GM19467 (cell line): ENCODE data around the gene GAK.
"Not testable (repeated sequence)": the region's sequence is repeated elsewhere in the genome, so short reads cannot be mapped to it uniquely, and the experiment has no call there.

ENCODE experiments used
- ATAC-seq: cut with Tn5 transposase; IDR thresholded peaks from one replicate; pipeline ENCODE4 v1.9.1; 2021; ENCODE audit warnings: mild to moderate bottlenecking, moderate library complexity; ENCODE audit not compliant: unreplicated experiment

The GAK gene

DNA sequence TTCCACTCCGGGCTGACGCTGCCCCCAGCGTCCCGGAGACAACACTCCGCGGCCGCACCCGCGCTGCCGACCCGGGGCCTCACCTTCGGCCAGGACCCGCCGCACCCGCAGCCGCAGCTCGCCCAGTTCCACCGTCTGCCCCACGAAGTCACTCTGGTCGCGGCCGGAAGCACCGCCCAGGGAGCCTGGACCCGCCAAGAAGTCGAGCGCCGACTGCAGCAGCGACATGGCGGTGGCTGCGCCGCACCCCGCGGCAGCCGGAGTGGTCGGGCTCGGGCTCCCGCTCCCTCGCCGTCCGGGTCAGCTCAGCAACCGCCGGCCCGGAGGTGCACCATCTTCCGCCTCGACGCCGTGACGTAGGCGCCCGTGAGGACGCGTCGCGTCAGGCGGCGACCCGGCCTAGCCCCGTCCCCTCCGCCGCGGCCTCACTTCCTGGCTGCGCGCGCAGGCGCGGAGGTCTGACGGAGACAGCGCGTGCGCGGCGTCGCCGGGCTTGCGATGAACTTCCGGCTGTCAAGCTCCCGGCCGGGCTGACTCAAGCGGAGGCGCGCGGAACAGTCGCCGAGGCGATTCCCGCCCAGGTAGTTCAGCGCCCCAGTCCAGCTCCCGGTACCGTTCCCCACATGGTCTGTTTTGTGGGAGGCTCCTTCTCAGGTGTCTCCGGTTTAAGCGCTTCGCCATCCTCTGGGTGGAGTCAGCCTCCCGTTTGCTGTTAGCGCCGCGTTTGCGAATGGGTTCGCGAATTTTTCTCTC, at the start of gene GAK, which contains the start of gene TMEM175:
Gene GAK (minus strand): TSS at position 357 of the 753 bp plus-strand sequence. CDS start 129 bp downstream, at position 228.
Gene TMEM175 (plus strand): TSS at position 501 of the 753 bp plus-strand sequence. CDS start 15,280 bp downstream, outside the sequence.
- peak; percentile 90 for ATAC-seq

GRCh38 chr4:978957-979701, 47.0 kb upstream of the GAK start:
- ATAC-seq = no peak

DNA sequence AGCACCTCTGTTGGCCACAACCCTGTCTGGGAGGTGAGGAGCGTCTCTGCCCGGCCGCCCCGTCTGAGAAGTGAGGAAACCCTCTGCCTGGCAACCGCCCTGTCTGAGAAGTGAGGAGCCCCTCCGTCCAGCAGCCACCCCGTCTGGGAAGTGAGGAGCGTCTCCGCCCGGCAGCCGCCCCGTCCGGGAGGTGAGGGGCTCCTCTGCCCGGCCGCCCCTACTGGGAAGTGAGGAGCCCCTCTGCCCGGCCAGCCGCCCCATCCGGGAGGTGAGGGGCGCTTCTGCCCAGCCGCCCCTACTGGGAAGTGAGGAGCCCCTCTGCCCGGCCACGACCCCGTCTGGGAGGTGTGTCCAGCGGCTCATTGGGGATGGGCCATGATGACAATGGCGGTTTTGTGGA, 43.9 kb upstream of the GAK start:
- not testable (repeated sequence) for ATAC-seq

DNA sequence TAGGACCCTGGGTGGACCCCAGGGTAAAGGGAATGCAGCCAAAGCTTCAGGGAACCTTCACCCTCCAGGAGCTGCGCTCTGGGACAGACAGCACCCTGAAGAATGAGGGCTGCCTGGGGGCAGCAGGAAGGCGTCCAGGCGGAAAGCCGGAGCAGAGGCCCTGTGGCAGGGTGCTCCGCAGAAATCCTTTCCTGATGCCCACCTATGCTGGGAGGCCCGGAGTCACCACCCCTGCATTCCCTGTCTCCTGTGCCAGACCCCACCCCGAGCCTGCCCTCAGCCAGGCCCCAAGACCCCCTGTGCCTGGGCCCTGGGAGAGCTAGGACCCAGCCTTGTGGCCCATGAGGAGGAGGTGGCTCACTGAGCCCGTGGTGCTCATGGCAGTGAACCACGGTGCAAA, 42.6 kb upstream of the GAK start:
- ATAC-seq = no peak

DNA sequence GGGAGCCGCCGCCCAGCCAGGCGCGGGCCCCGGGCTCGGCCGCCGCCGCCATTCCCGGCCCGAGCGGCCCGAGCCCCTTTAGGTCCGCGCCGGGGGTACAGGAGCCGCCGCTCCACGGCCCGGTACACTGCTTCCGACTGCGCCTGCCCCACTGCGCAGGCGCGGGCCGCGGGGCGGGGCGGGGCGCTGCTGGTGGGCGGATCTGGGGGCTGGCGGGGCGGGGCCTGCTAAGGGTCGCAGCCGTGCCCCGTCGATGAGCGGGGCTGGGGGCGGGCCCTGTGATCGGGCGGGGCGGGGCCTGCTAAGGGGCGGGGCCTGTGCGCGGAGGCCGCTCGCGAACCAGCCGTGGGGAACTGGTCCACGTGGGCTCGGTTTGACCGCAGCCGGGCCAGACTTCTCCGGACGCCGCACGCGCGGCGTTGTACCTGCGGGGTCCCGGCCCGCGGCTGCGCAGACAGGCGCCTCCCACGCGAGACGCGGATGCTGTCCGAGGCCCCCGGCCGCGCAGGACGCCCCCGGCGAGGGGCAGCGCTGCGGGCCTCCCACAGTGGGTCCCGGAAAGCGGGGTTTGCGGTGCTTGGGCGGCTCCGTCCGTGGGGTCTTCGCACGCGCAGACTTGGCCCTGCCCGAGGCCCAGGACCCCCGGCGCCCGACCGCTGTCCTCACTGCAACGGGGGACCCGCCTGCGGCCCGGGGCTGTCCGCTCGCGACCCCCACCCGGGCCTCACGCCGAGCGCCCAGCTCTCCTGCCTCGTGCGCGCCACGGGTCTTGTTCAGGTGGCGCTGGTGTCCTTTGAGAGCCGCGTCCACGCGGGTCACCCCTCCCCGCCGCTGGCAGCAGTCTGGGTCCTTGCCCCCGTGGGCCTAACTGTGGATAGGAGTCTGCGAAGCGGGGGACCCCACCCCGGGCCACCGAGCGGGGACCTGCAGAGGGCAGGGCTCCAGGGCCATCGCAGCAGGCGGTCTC, 41.6 kb upstream of the GAK start, which contains the start of gene DGKQ:
Gene DGKQ (minus strand): TSS at position 139 of the 967 bp plus-strand sequence. CDS start 87 bp downstream, at position 52.
- peak; percentile 59 for ATAC-seq

DNA sequence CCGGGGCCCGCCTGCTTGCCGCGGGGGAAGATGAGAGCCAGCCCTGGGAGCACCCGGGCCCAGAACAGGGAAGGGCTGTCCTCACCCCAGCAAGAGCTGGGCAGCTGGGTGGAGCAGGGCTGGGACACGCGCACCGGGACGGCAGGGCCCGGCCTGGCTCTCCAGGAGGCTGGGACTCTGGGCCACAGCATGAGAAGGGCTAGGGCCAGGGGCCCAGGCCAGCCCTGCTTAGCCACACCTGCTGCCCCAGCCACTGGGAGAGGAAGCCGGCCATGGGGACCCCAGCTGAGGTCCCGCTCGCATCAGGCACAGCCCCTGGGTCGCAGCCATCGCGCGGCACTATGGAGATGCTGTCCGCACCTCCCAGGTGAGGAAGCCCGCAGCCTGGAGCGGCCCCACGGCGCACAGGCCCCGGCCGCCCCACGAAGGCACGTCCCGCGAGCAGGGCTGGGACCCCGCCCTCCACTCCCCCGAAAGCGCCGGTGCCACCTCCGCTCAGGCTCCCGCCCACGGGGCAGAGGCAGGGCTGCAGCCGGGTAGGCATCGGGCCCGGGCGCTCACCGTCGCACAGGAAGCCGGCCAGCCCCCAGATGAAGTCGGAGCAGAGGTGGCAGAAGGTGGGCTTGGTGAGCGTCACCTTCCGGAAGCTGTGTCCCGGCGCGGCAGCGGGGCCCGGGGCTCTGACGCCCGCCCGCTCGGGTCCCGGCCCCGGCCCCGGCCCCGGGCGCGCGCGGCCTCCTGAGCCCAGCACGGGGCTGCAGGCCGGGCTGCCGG, 40.7 kb upstream of the GAK start:
- peak; percentile 34 for ATAC-seq

DNA sequence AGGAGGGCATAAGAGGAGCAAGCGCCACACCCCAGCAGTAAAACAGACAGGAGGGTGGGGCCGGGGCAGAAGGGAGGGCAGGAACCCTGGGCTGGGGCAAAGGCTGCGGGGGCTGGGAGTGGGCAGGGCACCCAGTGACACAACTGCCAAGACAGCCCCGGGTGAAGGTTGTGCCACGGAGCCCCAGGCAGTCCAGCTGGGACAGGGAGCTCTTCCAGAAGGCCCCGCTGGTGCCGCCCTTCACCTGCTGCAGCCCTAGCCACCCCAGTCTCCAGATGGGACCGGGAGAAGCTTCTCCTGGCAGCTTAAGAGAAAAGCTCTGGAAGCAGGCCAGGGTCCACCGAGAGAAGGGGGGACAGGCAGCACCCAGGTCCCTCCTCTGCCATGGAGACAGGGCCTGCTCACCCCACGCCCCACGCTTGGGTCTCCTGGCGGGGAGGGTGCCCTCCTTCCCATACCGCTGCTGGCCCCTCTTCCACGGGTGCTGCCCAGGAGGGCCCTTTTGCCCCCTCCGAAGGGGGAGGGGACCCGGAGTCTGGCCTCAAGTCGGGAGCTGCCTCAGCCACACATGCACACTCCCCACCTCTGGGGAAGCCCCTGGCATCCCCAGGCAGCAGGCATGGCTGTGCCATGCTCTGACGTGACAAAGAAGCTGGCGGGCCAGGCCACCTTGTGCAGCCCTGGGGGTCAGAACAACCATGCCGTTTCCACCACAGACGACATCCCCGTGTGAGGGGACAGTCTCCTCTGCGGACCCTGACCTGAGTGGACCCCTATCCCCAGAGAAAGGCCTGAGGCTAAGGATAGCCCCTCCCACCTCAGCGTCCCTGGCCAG, 39.8 kb upstream of the GAK start:
- no peak for ATAC-seq

DNA sequence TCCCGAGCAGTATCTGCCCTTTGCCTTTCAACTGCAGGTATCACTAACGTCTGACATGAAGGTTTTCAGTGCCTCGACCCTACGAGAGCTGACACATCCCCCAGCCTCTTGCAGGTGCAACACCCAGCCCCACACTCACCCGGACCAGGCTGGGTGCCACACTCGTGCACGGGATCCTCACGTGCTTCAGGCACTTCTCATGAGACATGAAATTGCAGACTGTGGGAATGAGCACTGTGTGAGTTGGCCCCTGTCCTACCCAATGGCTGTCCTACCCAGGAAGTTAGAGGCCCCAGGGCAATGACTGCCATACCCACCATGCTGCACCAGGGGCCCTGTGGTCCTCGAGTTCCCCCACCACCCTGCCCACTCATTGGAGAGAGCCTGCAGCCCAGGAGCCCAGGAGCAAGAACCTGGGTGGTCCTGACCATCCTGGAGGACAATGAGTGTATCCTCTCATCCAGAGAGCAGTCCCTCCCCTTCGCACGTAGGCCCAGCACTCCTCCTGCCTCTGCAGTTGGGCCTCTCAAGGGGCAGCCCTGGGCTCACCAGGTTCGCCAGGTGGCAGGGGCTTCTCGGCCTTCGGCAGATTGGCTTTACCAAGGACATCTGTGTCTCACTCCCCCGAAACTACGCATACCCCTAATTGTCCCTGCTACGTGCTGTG, 38.9 kb upstream of the GAK start:
- no peak for ATAC-seq

DNA sequence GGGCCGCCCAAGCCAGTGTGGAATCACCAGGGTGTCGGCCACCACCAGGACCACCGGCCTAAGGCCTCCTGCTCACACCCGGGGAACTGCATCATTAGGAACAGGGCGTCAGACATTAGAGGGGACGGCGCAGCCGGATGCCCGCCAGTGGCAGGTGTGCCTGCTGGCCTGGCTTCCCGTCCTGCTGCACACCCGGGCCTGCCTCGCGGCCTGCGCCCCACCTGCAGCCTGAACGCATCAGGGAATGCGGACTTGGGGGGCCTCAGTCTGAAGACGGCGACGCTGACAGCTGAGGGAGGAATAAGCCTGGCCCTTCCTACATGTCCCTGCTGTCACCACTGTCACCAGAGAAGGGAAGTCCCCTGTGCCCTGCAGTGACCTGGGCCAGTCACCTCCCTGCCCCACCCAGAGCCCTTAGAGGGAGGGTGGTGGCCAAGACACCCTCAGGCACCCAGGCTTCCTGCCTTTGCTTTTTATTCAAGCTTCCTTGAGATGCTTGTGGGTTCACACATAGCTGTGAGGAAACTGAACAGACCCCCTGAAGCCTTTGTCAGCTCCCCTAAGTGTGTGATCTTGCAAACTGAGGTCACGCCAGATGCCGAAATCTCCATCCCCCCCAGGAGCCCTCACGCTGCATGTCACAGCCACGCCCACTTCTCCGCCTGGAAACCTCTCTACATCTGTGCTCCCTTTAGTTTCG, 38.1 kb upstream of the GAK start:
- ATAC-seq = no peak

- ATAC-seq = no peak
Observed at GRCh38 chr4:968621-969394, 36.7 kb upstream of the GAK start.

GRCh38 chr4:968221-968620, 36.1 kb upstream of the GAK start:
- ATAC-seq = no peak

DNA sequence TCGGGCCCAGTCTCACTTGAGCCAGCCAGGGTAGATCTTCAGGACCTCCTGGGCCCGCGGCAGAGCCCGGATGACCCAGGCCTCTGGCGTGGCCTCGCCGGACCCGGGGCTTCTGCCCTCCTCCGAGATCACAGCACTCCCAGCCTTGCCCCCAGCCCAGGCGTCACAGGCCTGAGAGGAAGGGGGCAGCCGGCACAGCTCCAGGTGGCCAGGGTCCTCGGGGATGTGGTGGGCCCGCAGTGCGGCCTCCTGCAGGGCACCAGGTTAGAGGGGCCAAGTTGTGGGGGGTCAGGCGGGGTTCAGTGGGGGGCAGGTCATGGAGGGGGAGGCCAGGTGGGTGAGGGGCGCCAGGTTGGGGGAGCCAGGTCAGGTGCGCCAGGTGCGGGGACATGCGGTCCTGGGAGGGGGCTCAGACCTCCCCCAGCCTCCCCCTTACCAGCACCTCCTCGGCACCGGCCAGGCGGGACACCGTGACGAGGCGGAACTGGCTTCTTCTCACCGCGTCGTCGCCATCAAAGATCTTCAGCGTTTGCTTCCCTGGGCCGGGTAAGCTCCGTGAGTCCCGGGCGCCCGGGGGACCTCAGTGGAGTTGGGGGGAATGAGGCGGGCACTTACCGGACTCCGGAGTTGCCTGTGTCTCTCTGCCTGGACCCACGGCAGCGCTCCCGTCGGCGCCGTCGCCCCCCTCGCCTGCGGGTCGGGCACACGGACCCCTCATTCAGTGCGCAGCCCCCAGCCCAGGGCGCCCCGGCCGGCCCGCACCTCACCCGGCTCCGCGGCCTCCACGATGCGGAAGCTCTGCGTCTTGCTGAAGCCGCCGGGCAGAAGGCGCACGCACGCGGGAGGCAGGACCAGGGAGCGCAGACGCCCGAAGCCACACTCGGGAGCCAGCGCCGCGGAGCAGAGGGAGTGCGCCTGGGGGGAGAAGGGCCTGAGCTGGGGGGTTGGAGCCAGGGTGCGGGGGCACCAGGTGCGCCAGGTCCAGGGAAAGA, 35.3 kb upstream of the GAK start:
- ATAC-seq = no peak

GRCh38 chr4:966266-967112, 34.4 kb upstream of the GAK start:
- no peak for ATAC-seq

DNA sequence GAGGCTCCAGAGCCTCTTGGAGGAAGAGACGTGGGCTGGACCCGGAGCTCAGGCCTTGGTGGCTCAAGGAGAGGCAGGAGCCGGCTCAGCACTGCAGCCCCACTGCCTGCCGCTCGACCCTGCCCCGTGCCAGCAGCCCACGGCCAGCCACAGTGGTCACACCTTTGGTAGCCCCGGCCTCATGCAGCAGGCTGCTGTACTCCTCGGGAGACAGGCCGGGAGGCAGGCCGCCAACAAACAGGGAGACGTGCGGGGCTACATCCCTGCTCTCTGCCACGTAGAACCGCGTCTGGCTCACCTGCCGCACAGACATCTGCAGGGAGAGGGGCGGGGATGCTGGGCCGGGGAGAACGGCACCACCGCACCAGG, 33.6 kb upstream of the GAK start:
- ATAC-seq = no peak

GRCh38 chr4:965048-965765, 33.1 kb upstream of the GAK start:
- ATAC-seq = no peak
